K562 (cell line): ENCODE results near the gene USP7. TPM values are rescaled to one million over a fixed set of nuclear protein-coding genes. Genes with fewer than 3 reads are reported as not detected.

Experiments
- CUX1 ChIP-seq: fragments of 200-800 bp; sonication (Bioruptor generic); IDR thresholded peaks from 2 replicates; pipeline ENCODE4 v1.6.1; 2016; ENCODE audit warnings: missing genetic modification characterization, missing compliant biosample characterization
- ETS2 ChIP-seq: IDR thresholded peaks from 2 replicates; pipeline ENCODE4 v1.6.1; 2016; ENCODE audit warnings: borderline replicate concordance, missing genetic modification characterization, mild to moderate bottlenecking, moderate library complexity, missing compliant biosample characterization; ENCODE audit not compliant: poor library complexity, severe bottlenecking
- KAT8 ChIP-seq: fragments of 450-650 bp; IDR thresholded peaks from 2 replicates; pipeline ENCODE4 v1.6.1; 2016; ENCODE audit warnings: low read depth, mild to moderate bottlenecking
- MTF1 ChIP-seq: fragments of 250-450 bp; sonication (Bioruptor Pico); IDR thresholded peaks from 2 replicates; pipeline ENCODE4 v1.9.0; 2021; ENCODE audit warnings: moderate library complexity, mild to moderate bottlenecking, inconsistent platforms, borderline replicate concordance
- RAD21 ChIP-seq, 2 experiments: fragments of 250-450 bp in 1 of 2; fragments of 450-650 bp in 1 of 2; sonication (Bioruptor Pico) in 1 of 2; formaldehyde crosslinking in 1 of 2; IDR thresholded peaks in 1 of 2; conservative IDR thresholded peaks in 1 of 2; 2 replicates each; pipeline versions ENCODE4 v1.4.0 to v1.8.0; 2020 to 2022; ENCODE audit warnings: mild to moderate bottlenecking in 2 of 2, moderate library complexity in 1 of 2
- ZNF407 ChIP-seq: fragments of 450-650 bp; IDR thresholded peaks from 2 replicates; pipeline ENCODE4 v1.6.1; 2016; ENCODE audit warnings: low read depth
- ZSCAN32 ChIP-seq: fragments of 450-650 bp; formaldehyde crosslinking; IDR thresholded peaks from 2 replicates; pipeline ENCODE4 v1.4.0; 2020; ENCODE audit warnings: mild to moderate bottlenecking, moderate library complexity
- polyA plus RNA-seq, 8 experiments: library from polyadenylated mRNA; depleted of rRNA in 4 of 8; stranded (reverse) in 5 of 8; unstranded in 3 of 8; fragments of >200 nt; fragmentation: Nextera tagmentation in 2 of 8; fragmentation: Illumina TruSeq in 1 of 8; extraction: Ambion mirVana in 2 of 8; extraction: Trizol in 1 of 8; gene quantifications; 2 replicates each; pipeline versions ENCODE4 v1.2.1 to v1.2.3, GENCODE V29; 2011 to 2014; ENCODE audit warnings: inconsistent platforms in 1 of 8, missing spikeins in 1 of 8
- total RNA-seq, 7 experiments: library from RNA; depleted of rRNA in 6 of 7; stranded (reverse); fragments of >200 nt in 6 of 7; fragmentation: Illumina TruSeq in 2 of 7; extraction: Trizol in 2 of 7; gene quantifications; 2 replicates each; pipeline versions ENCODE4 v1.2.1 to v1.2.3, GENCODE V29; 2011 to 2021; ENCODE audit warnings: low replicate concordance in 1 of 7

The USP7 gene
- total and polyA plus RNA-seq, 9 of the 15 experiments (the other 6 are each of a cell fraction or from before 2014, with no cell fraction given) = 17.1 to 145 (median 57.9) TPM

- TF ChIP-seq CUX1 (CRISPR knock-in tag) = no peak
- no peak for TF ChIP-seq ZSCAN32 (CRISPR knock-in tag)
- TF ChIP-seq RAD21 (CRISPR knock-in tag; conservative IDR thresholded peaks at IDR 0.05 in 1 of 2, IDR thresholded peaks at IDR 0.05 in 1 of 2) = no peak
- TF ChIP-seq ETS2 = no peak
- no peak for TF ChIP-seq MTF1
- no peak for TF ChIP-seq ZNF407
- TF ChIP-seq KAT8 = no peak
Measured at GRCh38 chr16:8948069-8948593, 15.6 kb downstream of the USP7 start (continued).
